HCT116 (cell line): ENCODE data around the gene PAX5.

Experiments
- ATF3 ChIP-seq: IDR thresholded peaks from 2 replicates; pipeline ENCODE4 v1.6.1; 2012
- CEBPB ChIP-seq: IDR thresholded peaks from 2 replicates; pipeline ENCODE4 v1.6.1; 2012; ENCODE audit warnings: low read depth
- CTCF ChIP-seq, 3 experiments: fragments of 200-600 bp in 1 of 3; sonication (generic) in 1 of 3; IDR thresholded peaks in 2 of 3; conservative IDR thresholded peaks in 1 of 3; 2 replicates each; pipeline ENCODE4 v1.5.1; 2012 to 2017; ENCODE audit warnings: low read depth in 2 of 3, low read length in 2 of 3, antibody characterized with exemption in 1 of 3, borderline replicate concordance in 1 of 3, control low read depth in 1 of 3, mild to moderate bottlenecking in 1 of 3, mixed read lengths in 1 of 3, mixed run types in 1 of 3, moderate library complexity in 1 of 3; ENCODE audit not compliant: insufficient read depth in 1 of 3
- EZH2 ChIP-seq: fragments of 200-600 bp; sonication (generic); IDR thresholded peaks from 2 replicates; pipeline ENCODE4 v1.6.1; 2017; ENCODE audit warnings: antibody characterized with exemption, mixed run types
- EZH2phosphoT487 ChIP-seq: fragments of 200-600 bp; IDR thresholded peaks from 2 replicates; pipeline ENCODE4 v1.6.1; 2018; ENCODE audit warnings: antibody characterized with exemption, borderline replicate concordance
- MAX ChIP-seq: IDR thresholded peaks from 2 replicates; pipeline ENCODE4 v1.6.1; 2012
- SP1 ChIP-seq: IDR thresholded peaks from 2 replicates; pipeline ENCODE4 v1.6.1; 2012; ENCODE audit warnings: low read depth
- YY1 ChIP-seq: IDR thresholded peaks from 2 replicates; pipeline ENCODE4 v1.6.1; 2011; ENCODE audit warnings: low read length, low read depth, moderate library complexity, mild to moderate bottlenecking; ENCODE audit not compliant: insufficient replicate concordance; ENCODE audit errors: extremely low read depth

GRCh38 chr9:36893911-36894310 lies 140.2 kb downstream of the PAX5 start:
- TF ChIP-seq CTCF (IDR thresholded peaks at IDR 0.05 in 2 of 3, conservative IDR thresholded peaks at IDR 0.05 in 1 of 3; ENCODE audit: borderline replicate concordance in 1 of 3, insufficient read depth in 1 of 3, low read depth in 2 of 3, low read length in 2 of 3) (no peak), CEBPB (no peak), ATF3 (no peak), YY1 (no peak), EZH2 (no peak), MAX (no peak), EZH2phosphoT487 (no peak), SP1 (no peak)
